ENCODE measurements around the gene CLSTN2. TPM values are rescaled to one million over a fixed set of nuclear protein-coding genes. Genes with fewer than 3 reads are reported as not detected.

CLSTN2 gene
- total and polyA plus RNA-seq, 2 of the 8 experiments (the other 6 are each of a cell fraction or from before 2014, with no cell fraction given): 0.39 to 0.52 TPM

GRCh38 chr3:140078940-140079339 lies 144.0 kb downstream of the CLSTN2 start:
- Histone ChIP-seq H2AFZ (ENCODE audit: low read length) (no peak overlapping the region), H3K79me1 (ENCODE audit: low read depth, low read length) (no peaks in the 10 kb centered on the region), H3K36me3 (ENCODE audit: control insufficient read depth in 2 of 4, insufficient read depth in 4 of 4, low read length in 3 of 4) (no peaks in the 10 kb centered on the region), H3K14ac (ENCODE audit: insufficient read length) (no peak overlapping the region), H3K4me3 (ENCODE audit: extremely low read depth in 1 of 4, insufficient read depth in 2 of 4, low read depth in 3 of 4, low read length in 4 of 4) (no peak overlapping the region), H2BK15ac (ENCODE audit: low read length) (no peak overlapping the region), H3K79me2 (ENCODE audit: control insufficient read depth in 1 of 2, insufficient read depth in 2 of 2, low read length in 2 of 2) (no peaks in the 10 kb centered on the region), H3K18ac (ENCODE audit: extremely low read depth, low read length) (no peak overlapping the region), H4K5ac (ENCODE audit: insufficient read length, low read depth, low read length) (no peak overlapping the region), H3K9me3 (ENCODE audit: insufficient read depth in 2 of 2, low read depth in 1 of 2, low read length in 1 of 2) (no peaks in the 10 kb centered on the region), H2BK5ac (ENCODE audit: low read depth, low read length) (no peak overlapping the region), H3K4me2 (ENCODE audit: insufficient read depth in 1 of 2, low read depth in 2 of 2, low read length in 2 of 2) (no peak overlapping the region), H4K8ac (ENCODE audit: extremely low read depth, insufficient read depth, low read length) (no peak overlapping the region), H2BK12ac (ENCODE audit: low read depth, low read length) (no peak overlapping the region), H3K27ac (ENCODE audit: low read depth, low read length) (no peak overlapping the region), H3K27me3 (replicated peaks in 1 of 4; ENCODE audit: control insufficient read depth in 3 of 4, extremely low read depth in 1 of 4, insufficient read depth in 3 of 4, low read length in 3 of 4) (no peaks in the 10 kb centered on the region), H2AK5ac (ENCODE audit: low read depth, low read length) (no peak overlapping the region), H3K4me1 (replicated peaks in 1 of 4; ENCODE audit: control insufficient read depth in 3 of 4, insufficient read depth in 4 of 4, low read length in 3 of 4) (no peaks in the 10 kb centered on the region), H3K9ac (replicated peaks in 1 of 4; ENCODE audit: extremely low read depth in 1 of 4, low read depth in 3 of 4, low read length in 3 of 4) (no peak overlapping the region), H4K20me1 (replicated peaks in 1 of 2; ENCODE audit: control insufficient read depth in 1 of 2, insufficient read depth in 2 of 2, low read length in 2 of 2) (no peaks in the 10 kb centered on the region), H3K4ac (replicated peaks; ENCODE audit: insufficient read length, low read depth, low read length) (no peak overlapping the region), H3K23ac (ENCODE audit: insufficient read length) (no peak overlapping the region), H2BK20ac (ENCODE audit: low read length) (no peak overlapping the region), H3K23me2 (ENCODE audit: low read depth, low read length) (no peaks in the 10 kb centered on the region), H4K91ac (replicated peaks; ENCODE audit: insufficient read length, low read length) (no peak overlapping the region), H2BK120ac (replicated peaks; ENCODE audit: low read depth, low read length) (no peak overlapping the region), H3K56ac (replicated peaks; ENCODE audit: insufficient read length, low read depth, low read length) (no peak overlapping the region)
- DNase-seq (ENCODE audit: low read depth in 1 of 2, low spot score in 2 of 2) (no peak), FAIRE-seq (no peak)
- CTCF ChIA-PET (ENCODE audit: partially characterized antibody): no interaction called here
- TF ChIP-seq NRF1 (IDR thresholded peaks at IDR 0.05; ENCODE audit: low read depth, low read length): no peak
- TF ChIP-seq GTF2F1 (IDR thresholded peaks at IDR 0.05; ENCODE audit: borderline replicate concordance, low read depth, low read length): no peak
- no peak for TF ChIP-seq CHD1 (IDR thresholded peaks at IDR 0.05; ENCODE audit: low read depth, low read length)
- POLR2A ChIA-PET (ENCODE audit: partially characterized antibody): no interaction called here
- WGBS, 2 experiments (ENCODE audit: extremely low coverage in 1 of 2, insufficient coverage in 1 of 2, insufficient read length in 1 of 2, insufficient replicate concordance in 2 of 2, low coverage in 1 of 2, low lambda C conversion rate in 2 of 2, missing lambda C conversion rate in 1 of 2): 100% methylated on average over 1 of the region's 1 CpG; no CpG with 5 or more reads in 1 of the 2 experiments

Data from H1 (cell line).